ENCODE data around the gene GRM7.

The GRM7 gene

GRCh38 chr3:7254251-7254650, 393.3 kb downstream of the GRM7 start:
- no peak for TF ChIP-seq CTCF (IDR thresholded peaks at IDR 0.05; ENCODE audit: borderline replicate concordance, control extremely low read depth, extremely low read depth, insufficient read depth, missing control alignments)
- no peak for DNase-seq (ENCODE audit: low spot score)
- in situ Hi-C loops (cut with MboI; ENCODE audit: low sequenced_read_pairs, unreplicated experiment), result no loop called here

DNA sequence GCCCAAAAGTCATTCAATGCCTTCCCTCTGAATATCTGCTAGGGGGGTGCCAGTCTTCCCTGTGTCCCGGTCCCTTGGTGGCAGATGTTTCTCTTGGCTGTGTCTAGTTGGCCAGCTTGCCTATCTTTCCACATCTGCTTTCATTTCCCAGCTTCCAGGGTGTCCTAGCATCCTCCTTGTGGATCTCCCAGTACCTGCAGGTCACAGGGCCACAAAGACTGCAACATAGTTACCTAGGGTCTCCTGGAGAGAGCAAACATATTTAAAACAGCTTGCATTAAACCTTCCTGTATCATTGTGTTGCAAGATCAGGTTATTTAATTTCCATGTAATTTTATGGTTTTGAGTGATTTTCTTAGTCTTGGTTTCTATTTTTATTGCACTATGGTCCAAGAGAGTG, 400.1 kb downstream of the GRM7 start:
- in situ Hi-C loops (cut with MboI; ENCODE audit: low sequenced_read_pairs, unreplicated experiment), result no loop called here
- DNase-seq (ENCODE audit: low spot score), result no peak
- no peak for TF ChIP-seq CTCF (IDR thresholded peaks at IDR 0.05; ENCODE audit: borderline replicate concordance, control extremely low read depth, extremely low read depth, insufficient read depth, missing control alignments)

- TF ChIP-seq CTCF (IDR thresholded peaks at IDR 0.05; ENCODE audit: borderline replicate concordance, control extremely low read depth, extremely low read depth, insufficient read depth, missing control alignments), result no peak
- in situ Hi-C loops (cut with MboI; ENCODE audit: low sequenced_read_pairs, unreplicated experiment), result no loop called here
- DNase-seq (ENCODE audit: low spot score), result no peak
These were observed 402.7 kb downstream of the GRM7 start for GRCh38 chr3:7263347-7264195.

- TF ChIP-seq CTCF (IDR thresholded peaks at IDR 0.05; ENCODE audit: borderline replicate concordance, control extremely low read depth, extremely low read depth, insufficient read depth, missing control alignments), result no peak
- in situ Hi-C loops (cut with MboI; ENCODE audit: low sequenced_read_pairs, unreplicated experiment), result no loop called here
These were observed 403.2 kb downstream of the GRM7 start for GRCh38 chr3:7264196-7264526.

GRCh38 chr3:7265736-7266135, 404.8 kb downstream of the GRM7 start:
- in situ Hi-C loops (cut with MboI; ENCODE audit: low sequenced_read_pairs, unreplicated experiment), result no loop called here
- DNase-seq (ENCODE audit: low spot score), result no peak
- no peak for TF ChIP-seq CTCF (IDR thresholded peaks at IDR 0.05; ENCODE audit: borderline replicate concordance, control extremely low read depth, extremely low read depth, insufficient read depth, missing control alignments)

More at GRCh38 chr3:7264196-7264526, 403.2 kb downstream of the GRM7 start:
- no peak for DNase-seq (ENCODE audit: low spot score)

- in situ Hi-C loops (cut with MboI; ENCODE audit: low sequenced_read_pairs, unreplicated experiment), result no loop called here
- DNase-seq (ENCODE audit: low spot score), result no peak
- no peak for TF ChIP-seq CTCF (IDR thresholded peaks at IDR 0.05; ENCODE audit: borderline replicate concordance, control extremely low read depth, extremely low read depth, insufficient read depth, missing control alignments)
These were observed 405.6 kb downstream of the GRM7 start for GRCh38 chr3:7266551-7266950.
